ENCODE data around the gene BRD3. TPM values are rescaled to one million over a fixed set of nuclear protein-coding genes. Genes with fewer than 3 reads are reported as not detected.

BRD3 gene
- polyA plus RNA-seq, 1 experiment = 6.6 TPM

DNA sequence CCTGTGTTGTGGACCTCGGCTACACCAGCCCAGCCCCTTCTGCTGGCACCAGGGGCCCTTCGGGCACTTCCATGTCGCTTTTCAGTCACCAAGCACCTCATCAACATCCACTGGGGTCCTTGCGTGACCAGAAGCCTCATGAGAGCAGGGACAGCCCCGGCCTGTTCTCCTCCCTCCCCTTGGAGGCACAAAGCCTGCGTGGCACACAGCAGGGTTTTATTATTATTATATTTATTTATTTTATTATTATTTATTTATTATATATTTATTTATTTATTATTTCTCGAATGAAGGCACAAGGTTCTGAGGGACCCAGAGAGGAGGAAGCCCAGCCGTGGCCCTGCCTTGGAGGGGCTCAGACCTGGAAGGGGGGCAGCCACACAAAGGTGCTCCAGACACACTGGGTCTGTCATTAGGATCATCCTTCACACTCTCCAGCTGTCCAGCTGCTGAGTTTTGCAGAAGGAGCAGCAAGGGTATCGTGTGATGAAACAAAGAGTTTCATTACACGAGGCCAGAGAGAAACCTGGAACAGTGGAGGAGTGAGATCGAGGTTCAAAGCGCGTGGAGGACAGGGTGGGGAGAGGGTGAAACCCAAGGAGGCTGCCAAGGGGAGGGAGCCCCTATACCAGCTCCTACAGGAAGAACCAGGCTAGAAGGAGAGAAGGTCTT is 80.9 kb downstream of the BRD3 start:
- no peak for DNase-seq (ENCODE audit: low read depth)
- CTCF ChIA-PET = interaction anchor here (1.7 kb wide), 1 partner anchor 194 kb away, joined by 4 read pairs; no protein-coding TSS in a partner anchor
- H3K36me3 ChIP-seq (ENCODE audit: control insufficient read depth, insufficient read depth, low read length) = no peaks in the 10 kb centered on the region
- TF ChIP-seq, protein P1, sequence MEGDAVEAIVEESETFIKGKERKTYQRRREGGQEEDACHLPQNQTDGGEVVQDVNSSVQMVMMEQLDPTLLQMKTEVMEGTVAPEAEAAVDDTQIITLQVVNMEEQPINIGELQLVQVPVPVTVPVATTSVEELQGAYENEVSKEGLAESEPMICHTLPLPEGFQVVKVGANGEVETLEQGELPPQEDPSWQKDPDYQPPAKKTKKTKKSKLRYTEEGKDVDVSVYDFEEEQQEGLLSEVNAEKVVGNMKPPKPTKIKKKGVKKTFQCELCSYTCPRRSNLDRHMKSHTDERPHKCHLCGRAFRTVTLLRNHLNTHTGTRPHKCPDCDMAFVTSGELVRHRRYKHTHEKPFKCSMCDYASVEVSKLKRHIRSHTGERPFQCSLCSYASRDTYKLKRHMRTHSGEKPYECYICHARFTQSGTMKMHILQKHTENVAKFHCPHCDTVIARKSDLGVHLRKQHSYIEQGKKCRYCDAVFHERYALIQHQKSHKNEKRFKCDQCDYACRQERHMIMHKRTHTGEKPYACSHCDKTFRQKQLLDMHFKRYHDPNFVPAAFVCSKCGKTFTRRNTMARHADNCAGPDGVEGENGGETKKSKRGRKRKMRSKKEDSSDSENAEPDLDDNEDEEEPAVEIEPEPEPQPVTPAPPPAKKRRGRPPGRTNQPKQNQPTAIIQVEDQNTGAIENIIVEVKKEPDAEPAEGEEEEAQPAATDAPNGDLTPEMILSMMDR (IDR thresholded peaks at IDR 0.05; ENCODE audit: insufficient read depth, low read depth, low read length) = no peak
- POLR2A ChIA-PET = no interaction called here
- no peaks in the 10 kb centered on the region for H3K27me3 ChIP-seq (ENCODE audit: control insufficient read depth, insufficient read depth, low read length)
- no peak overlapping the region for H3K4me3 ChIP-seq (ENCODE audit: low read depth, low read length)

GRCh38 chr9:133986061-133986460 is 81.8 kb downstream of the BRD3 start:
- TF ChIP-seq, protein P1 (IDR thresholded peaks at IDR 0.05; ENCODE audit: insufficient read depth, low read depth, low read length) = no peak
- ChIA-PET POLR2A (no interaction called here), CTCF (interaction anchor here (0.7 to 1.1 kb wide), 2 partner anchors 8 to 235 kb away, joined by 3 to 6 read pairs; no protein-coding TSS in a partner anchor)
- Histone ChIP-seq H3K4me3 (ENCODE audit: low read depth, low read length) (no peak overlapping the region), H3K36me3 (ENCODE audit: control insufficient read depth, insufficient read depth, low read length) (no peaks in the 10 kb centered on the region), H3K27me3 (ENCODE audit: control insufficient read depth, insufficient read depth, low read length) (no peaks in the 10 kb centered on the region)
- no peak for DNase-seq (ENCODE audit: low read depth)

DNA sequence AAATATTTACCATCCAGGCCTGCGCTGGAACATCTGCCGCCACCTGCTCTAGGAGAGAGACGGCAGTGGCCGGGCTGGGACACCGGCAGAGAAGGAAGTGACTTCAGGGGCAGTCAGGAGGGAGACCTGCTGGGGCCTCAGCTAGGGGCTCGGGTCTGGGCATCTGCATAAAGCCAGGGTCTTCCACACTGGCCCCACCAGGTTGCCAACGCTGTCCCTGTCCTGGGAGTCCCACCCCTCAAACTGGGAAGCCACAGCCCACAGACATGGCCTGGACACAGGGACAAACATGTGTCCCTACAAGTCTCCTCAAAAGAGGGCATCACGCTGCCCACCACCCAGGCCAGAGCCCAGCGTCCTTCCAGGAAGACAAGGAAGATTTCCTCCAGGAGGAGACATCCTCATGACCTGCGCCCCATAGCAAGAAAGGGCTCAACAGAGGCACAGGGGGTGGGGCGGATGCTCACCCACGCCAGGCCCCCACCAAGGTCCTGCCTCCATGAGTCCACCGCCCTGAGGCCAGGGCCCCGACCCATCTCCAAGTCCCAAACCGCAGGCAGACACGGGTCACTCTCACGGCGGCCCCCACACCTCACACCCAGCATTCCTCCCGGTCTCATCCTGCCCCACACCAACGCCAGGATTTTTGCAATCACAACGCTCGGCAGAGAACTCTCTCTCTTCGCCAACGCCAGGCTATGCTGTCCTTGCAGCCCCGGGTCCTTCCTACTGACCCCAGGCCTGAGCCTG is 84.7 kb downstream of the BRD3 start:
- Histone ChIP-seq H3K27me3 (ENCODE audit: control insufficient read depth, insufficient read depth, low read length) (no peaks in the 10 kb centered on the region), H3K36me3 (ENCODE audit: control insufficient read depth, insufficient read depth, low read length) (no peaks in the 10 kb centered on the region), H3K4me3 (ENCODE audit: low read depth, low read length) (no peak overlapping the region)
- TF ChIP-seq, protein P1 (IDR thresholded peaks at IDR 0.05; ENCODE audit: insufficient read depth, low read depth, low read length) = no peak
- POLR2A ChIA-PET = no interaction called here
- DNase-seq (ENCODE audit: low read depth) = no peak
- CTCF ChIA-PET = no interaction called here

GRCh38 chr9:133981958-133982681 is 85.7 kb downstream of the BRD3 start:
- POLR2A ChIA-PET = no interaction called here
- H3K27me3 ChIP-seq (ENCODE audit: control insufficient read depth, insufficient read depth, low read length) = no peaks in the 10 kb centered on the region
- H3K36me3 ChIP-seq (ENCODE audit: control insufficient read depth, insufficient read depth, low read length) = peaks cover 3% of the 10 kb centered on the region; the same call in 1 of the 2 replicates
- CTCF ChIA-PET = no interaction called here
- TF ChIP-seq, protein P1 (IDR thresholded peaks at IDR 0.05; ENCODE audit: insufficient read depth, low read depth, low read length) = no peak
- DNase-seq (ENCODE audit: low read depth) = no peak
- no peak overlapping the region for H3K4me3 ChIP-seq (ENCODE audit: low read depth, low read length)

GRCh38 chr9:133981589-133981957 is 86.3 kb downstream of the BRD3 start:
- no peak for DNase-seq (ENCODE audit: low read depth)
- Histone ChIP-seq H3K36me3 (ENCODE audit: control insufficient read depth, insufficient read depth, low read length) (peaks cover 4% of the 10 kb centered on the region), H3K4me3 (ENCODE audit: low read depth, low read length) (no peak overlapping the region), H3K27me3 (ENCODE audit: control insufficient read depth, insufficient read depth, low read length) (no peaks in the 10 kb centered on the region)
- TF ChIP-seq, protein P1 (IDR thresholded peaks at IDR 0.05; ENCODE audit: insufficient read depth, low read depth, low read length) = no peak
- POLR2A ChIA-PET = no interaction called here
- CTCF ChIA-PET = no interaction called here

All from BJ (cell line).